ENCODE data around the gene EDA.

Gene EDA

GRCh38 chrX:69616457-69617203 lies 717 bp downstream of the EDA start:
- Histone ChIP-seq H3K36me3 (ENCODE audit: control insufficient read depth, insufficient read depth, low read length) (no peaks in the 10 kb centered on the region), H3K4me3 (ENCODE audit: low read depth, low read length) (peak overlapping the region; percentile 63), H3K27me3 (ENCODE audit: control insufficient read depth, insufficient read depth, low read length) (no peaks in the 10 kb centered on the region), H2AFZ (peak overlapping the region; percentile 84), H3K4me2 (ENCODE audit: low read length) (peak overlapping the region; percentile 78), H3K27ac (peak overlapping the region; percentile 78), H3K9ac (no peak overlapping the region), H3K79me2 (no peaks in the 10 kb centered on the region), H3K4me1 (peaks cover 8% of the 10 kb centered on the region), H3K9me3 (ENCODE audit: control insufficient read depth, low read length) (no peaks in the 10 kb centered on the region)
- TF ChIP-seq, protein P1, sequence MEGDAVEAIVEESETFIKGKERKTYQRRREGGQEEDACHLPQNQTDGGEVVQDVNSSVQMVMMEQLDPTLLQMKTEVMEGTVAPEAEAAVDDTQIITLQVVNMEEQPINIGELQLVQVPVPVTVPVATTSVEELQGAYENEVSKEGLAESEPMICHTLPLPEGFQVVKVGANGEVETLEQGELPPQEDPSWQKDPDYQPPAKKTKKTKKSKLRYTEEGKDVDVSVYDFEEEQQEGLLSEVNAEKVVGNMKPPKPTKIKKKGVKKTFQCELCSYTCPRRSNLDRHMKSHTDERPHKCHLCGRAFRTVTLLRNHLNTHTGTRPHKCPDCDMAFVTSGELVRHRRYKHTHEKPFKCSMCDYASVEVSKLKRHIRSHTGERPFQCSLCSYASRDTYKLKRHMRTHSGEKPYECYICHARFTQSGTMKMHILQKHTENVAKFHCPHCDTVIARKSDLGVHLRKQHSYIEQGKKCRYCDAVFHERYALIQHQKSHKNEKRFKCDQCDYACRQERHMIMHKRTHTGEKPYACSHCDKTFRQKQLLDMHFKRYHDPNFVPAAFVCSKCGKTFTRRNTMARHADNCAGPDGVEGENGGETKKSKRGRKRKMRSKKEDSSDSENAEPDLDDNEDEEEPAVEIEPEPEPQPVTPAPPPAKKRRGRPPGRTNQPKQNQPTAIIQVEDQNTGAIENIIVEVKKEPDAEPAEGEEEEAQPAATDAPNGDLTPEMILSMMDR (IDR thresholded peaks at IDR 0.05), result no peak

- H3K27ac ChIP-seq, result peak overlapping the region; percentile 44
- H3K4me2 ChIP-seq (ENCODE audit: low read length), result peak overlapping the region; percentile 43
- no peaks in the 10 kb centered on the region for H3K9me3 ChIP-seq (ENCODE audit: control insufficient read depth, low read length)
- H3K79me2 ChIP-seq, result peaks cover 9% of the 10 kb centered on the region
- peak overlapping the region; percentile 60 for H2AFZ ChIP-seq
- no peaks in the 10 kb centered on the region for H3K27me3 ChIP-seq (ENCODE audit: control insufficient read depth, insufficient read depth, low read length)
- peaks cover 11% of the 10 kb centered on the region for H3K4me1 ChIP-seq
- TF ChIP-seq, protein P1 (IDR thresholded peaks at IDR 0.05), result peak; percentile 52
- H3K36me3 ChIP-seq (ENCODE audit: control insufficient read depth, insufficient read depth, low read length), result no peaks in the 10 kb centered on the region
- H3K4me3 ChIP-seq (ENCODE audit: low read depth, low read length), result peak overlapping the region; percentile 34
- H3K9ac ChIP-seq, result no peak overlapping the region
Observed at GRCh38 chrX:69618803-69619202, 2.9 kb downstream of the EDA start.

DNA sequence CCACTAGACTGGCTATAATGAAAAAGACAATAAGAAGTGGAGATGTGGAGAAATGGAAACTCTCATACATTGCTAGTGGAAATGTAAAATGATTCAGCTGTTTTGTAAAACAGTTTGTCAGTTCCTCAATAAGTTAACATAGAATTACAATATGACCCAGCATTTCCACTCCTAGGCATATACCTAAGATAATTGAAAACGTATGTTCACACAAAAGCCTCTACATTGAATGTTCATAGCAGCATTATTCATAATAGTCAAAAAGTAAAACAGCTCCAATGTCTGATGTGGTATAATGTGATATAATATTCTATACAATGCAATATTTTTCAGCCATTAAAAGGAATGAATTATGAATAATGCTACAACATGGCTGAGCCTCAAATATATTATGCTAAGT lies 10.2 kb downstream of the EDA start:
- Histone ChIP-seq H2AFZ (no peak overlapping the region), H3K4me2 (ENCODE audit: low read length) (no peak overlapping the region), H3K4me3 (ENCODE audit: low read depth, low read length) (no peak overlapping the region), H3K27ac (no peak overlapping the region), H3K79me2 (peaks cover 13% of the 10 kb centered on the region), H3K4me1 (peaks cover 3% of the 10 kb centered on the region), H3K36me3 (ENCODE audit: control insufficient read depth, insufficient read depth, low read length) (no peaks in the 10 kb centered on the region), H3K27me3 (ENCODE audit: control insufficient read depth, insufficient read depth, low read length) (no peaks in the 10 kb centered on the region), H3K9ac (no peak overlapping the region), H3K9me3 (ENCODE audit: control insufficient read depth, low read length) (no peaks in the 10 kb centered on the region)
- TF ChIP-seq, protein P1 (IDR thresholded peaks at IDR 0.05), result no peak

DNA sequence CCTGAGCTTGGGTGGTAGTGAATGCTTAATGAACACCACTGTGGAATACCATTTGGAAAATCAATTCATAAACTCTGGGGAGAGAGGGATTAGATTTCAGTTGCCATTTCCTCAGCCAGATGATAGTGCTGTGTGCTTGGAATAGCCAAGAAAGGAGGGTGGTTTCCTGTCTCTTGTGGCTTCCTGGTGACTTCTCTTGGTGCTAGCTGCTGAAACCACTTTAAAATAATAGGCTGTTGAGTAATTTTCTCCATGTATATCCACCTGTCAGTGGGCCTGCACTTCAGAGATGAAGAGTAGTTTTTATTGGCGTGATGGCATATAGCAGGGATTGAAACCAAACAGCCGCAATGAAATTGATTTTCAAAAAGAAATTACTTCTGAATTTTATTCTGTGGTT lies 11.8 kb downstream of the EDA start:
- Histone ChIP-seq H3K4me2 (ENCODE audit: low read length) (no peak overlapping the region), H2AFZ (no peak overlapping the region), H3K4me1 (peaks cover 3% of the 10 kb centered on the region), H3K27ac (no peak overlapping the region), H3K27me3 (ENCODE audit: control insufficient read depth, insufficient read depth, low read length) (no peaks in the 10 kb centered on the region), H3K4me3 (ENCODE audit: low read depth, low read length) (no peak overlapping the region), H3K36me3 (ENCODE audit: control insufficient read depth, insufficient read depth, low read length) (no peaks in the 10 kb centered on the region), H3K79me2 (peaks cover 9% of the 10 kb centered on the region), H3K9ac (no peak overlapping the region), H3K9me3 (ENCODE audit: control insufficient read depth, low read length) (no peaks in the 10 kb centered on the region)
- TF ChIP-seq, protein P1 (IDR thresholded peaks at IDR 0.05), result no peak

DNA sequence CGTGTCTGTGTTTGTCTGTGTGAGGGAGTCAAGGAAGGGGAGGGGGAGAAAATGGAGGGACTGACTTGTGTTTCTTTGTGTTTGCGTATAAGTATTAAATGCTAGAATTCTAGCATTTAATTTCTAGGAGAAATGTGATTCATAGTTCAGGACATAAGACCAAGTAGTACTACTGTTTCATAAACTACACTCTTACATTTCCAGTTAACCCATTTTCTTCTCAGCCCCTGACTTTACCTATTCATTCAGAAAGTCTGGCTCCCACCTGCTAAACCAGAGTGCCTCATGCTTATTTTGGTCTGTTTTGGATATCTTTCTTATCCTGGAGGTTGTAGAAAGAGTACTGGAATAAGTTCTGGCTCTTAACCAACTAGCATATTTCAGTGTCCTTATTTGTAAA lies 14.2 kb downstream of the EDA start:
- H3K27me3 ChIP-seq (ENCODE audit: control insufficient read depth, insufficient read depth, low read length), result no peaks in the 10 kb centered on the region
- H2AFZ ChIP-seq, result no peak overlapping the region
- no peaks in the 10 kb centered on the region for H3K9me3 ChIP-seq (ENCODE audit: control insufficient read depth, low read length)
- no peak overlapping the region for H3K9ac ChIP-seq
- TF ChIP-seq, protein P1 (IDR thresholded peaks at IDR 0.05), result no peak
- no peaks in the 10 kb centered on the region for H3K36me3 ChIP-seq (ENCODE audit: control insufficient read depth, insufficient read depth, low read length)
- H3K4me3 ChIP-seq (ENCODE audit: low read depth, low read length), result no peak overlapping the region
- no peak overlapping the region for H3K4me2 ChIP-seq (ENCODE audit: low read length)
- H3K79me2 ChIP-seq, result peaks cover 4% of the 10 kb centered on the region
- no peaks in the 10 kb centered on the region for H3K4me1 ChIP-seq
- no peak overlapping the region for H3K27ac ChIP-seq
